IMR-90 (cell line): ENCODE measurements around the gene ATP8B4.

Source experiments
- CEBPB ChIP-seq: IDR thresholded peaks from 2 replicates; pipeline ENCODE4 v1.6.1; 2012; ENCODE audit warnings: low read depth, low read length, improper control_type of control experiment
- CTCF ChIP-seq: conservative IDR thresholded peaks from 2 replicates; pipeline ENCODE4 v1.5.1; 2012; ENCODE audit warnings: mild to moderate bottlenecking, low read depth, low read length, improper control_type of control experiment
- MAFK ChIP-seq: IDR thresholded peaks from 2 replicates; pipeline ENCODE4 v1.6.1; 2012; ENCODE audit warnings: low read depth, low read length, improper control_type of control experiment
- MXI1 ChIP-seq: IDR thresholded peaks from 2 replicates; pipeline ENCODE4 v1.6.1; 2012; ENCODE audit warnings: low read depth, mild to moderate bottlenecking, low read length, moderate library complexity, borderline replicate concordance
- POLR2A ChIP-seq: IDR thresholded peaks from 2 replicates; pipeline ENCODE4 v1.6.1; 2012; ENCODE audit warnings: mild to moderate bottlenecking, low read depth, low read length
- RAD21 ChIP-seq: IDR thresholded peaks from 2 replicates; pipeline ENCODE4 v1.6.1; 2012; ENCODE audit warnings: low read length, improper control_type of control experiment
- RCOR1 ChIP-seq: IDR thresholded peaks from 2 replicates; pipeline ENCODE4 v1.6.1; 2012; ENCODE audit warnings: mild to moderate bottlenecking, low read length, improper control_type of control experiment; ENCODE audit not compliant: insufficient replicate concordance
- RFX5 ChIP-seq: IDR thresholded peaks from 2 replicates; pipeline ENCODE4 v1.8.0; 2012; ENCODE audit warnings: low read depth, mild to moderate bottlenecking, low read length, moderate library complexity
- SMC3 ChIP-seq: fragments of 150-350 bp; IDR thresholded peaks from 2 replicates; pipeline ENCODE4 v1.6.1; 2016; ENCODE audit warnings: low read depth, mild to moderate bottlenecking, antibody characterized with exemption, low read length, moderate library complexity

DNA sequence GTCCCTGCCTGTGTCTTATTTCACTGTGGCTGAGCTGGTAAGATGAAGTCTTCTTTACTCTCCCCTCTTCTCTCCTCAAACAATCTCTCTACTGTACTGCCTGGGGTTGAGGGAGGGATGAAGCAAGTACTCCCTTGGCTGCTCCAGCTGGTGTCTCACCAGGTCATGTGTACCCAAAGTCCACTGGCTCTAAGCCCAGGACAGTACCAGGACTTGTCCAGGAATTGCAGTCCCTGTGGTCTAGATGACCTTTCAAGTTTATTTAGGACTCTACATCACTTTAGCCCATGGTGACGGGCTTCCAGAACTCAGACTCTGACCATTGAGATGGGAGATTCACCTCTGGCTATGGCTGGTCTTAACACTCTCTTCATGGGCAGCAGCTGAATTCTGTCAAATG, 45.4 kb upstream of the ATP8B4 start:
- TF ChIP-seq CTCF (no peak), CEBPB (no peak), RAD21 (no peak), RCOR1 (no peak), POLR2A (no peak), SMC3 (no peak), RFX5 (no peak), MAFK (no peak), MXI1 (no peak)
